ELF-1 (cell line): Measurements from ENCODE around the gene GPC1.
A peak's percentile ranks its signal among the peaks of the same experiment; 100 is the strongest.

Source experiments
- DNase-seq: peaks from one replicate; pipeline ENCODE4 v3.0.0-alpha.2; 2016; ENCODE audit warnings: low read depth, low spot score

Gene GPC1

GRCh38 chr2:240455647-240456446 lies 20.4 kb downstream of the GPC1 start:
- peak; percentile 62 for DNase-seq

- no peak for DNase-seq
Observed at GRCh38 chr2:240456447-240457222, 21.2 kb downstream of the GPC1 start.

DNA sequence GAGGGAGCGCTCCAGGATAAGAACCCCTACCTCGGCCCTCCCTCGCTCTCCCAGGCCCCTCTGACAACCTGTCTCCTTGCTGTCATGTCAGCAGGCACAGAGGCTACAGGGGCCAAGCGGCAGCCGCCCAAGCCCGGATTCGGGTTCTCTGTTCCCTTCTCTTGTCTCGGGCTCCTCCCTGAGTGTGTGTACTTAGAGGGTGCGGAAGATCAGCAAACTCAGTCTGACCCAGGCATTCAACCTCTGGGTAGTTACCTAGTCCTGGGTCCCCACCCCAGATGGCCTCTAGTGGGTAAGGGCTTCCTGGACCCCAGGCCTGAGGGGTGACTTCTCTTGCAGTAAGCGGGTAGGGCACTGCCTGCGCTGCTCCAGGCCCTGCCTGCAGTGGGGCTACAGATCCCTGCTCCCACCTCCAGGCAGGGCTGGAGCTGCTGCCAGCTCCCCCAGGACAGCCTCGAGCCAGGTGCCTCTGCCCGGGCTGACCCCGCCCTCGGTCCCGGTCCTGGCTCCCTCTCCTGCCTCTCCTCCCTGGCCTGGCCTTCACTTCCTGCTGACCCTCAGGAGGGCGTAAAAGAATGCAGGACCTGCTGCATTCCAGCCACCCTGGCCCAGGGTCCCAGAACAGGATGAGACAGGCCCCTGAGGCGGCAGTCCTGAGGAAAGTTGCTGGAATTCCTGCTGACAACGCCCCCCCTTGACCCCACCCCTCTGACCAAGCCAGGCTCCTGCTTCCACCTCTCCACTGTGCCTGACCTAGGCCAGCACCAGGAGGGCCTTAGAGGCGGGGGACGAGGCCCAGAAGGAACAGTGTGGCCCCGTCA lies 22.0 kb downstream of the GPC1 start:
- DNase-seq = peak; percentile 97

DNA sequence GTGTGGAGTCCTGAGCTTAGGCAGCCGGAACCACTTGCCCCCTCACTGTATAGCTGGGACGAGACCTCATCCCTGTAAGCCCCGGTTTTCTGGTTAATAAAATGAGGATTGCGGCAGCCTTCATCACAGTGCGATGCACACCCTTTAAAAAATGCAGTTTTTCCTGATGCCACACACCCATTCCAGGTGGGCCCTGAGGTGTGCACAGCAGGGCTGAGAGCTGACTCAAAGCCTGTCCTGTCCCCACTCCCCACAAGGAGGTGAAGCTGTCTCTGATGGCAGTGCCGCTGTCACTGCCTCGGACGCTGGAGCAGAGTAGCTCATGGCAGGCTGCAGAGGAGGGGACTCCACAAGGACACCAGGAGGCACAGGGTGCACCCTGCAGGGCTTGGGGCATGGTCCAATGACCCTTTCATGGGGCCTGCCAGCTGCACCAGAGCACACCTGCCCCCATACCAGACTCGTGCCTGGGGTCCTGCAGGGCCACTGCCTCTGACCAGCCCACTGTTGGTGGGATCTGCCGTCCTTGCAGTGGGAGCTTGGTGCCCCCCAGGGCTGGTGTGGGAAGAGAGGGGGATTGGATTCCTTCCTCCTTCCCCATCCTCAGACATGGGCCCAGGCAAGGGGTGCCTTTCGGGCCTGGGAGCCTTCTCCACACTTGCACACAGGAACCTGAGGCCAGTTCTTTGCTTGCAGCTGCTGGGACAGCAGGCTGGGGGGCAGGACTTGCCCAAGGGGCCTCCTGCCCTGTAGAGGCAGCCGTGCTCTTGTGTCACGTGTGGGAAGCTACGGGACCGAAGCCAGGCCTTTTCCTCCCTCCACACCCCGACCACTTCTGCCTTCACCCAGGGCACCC lies 22.8 kb downstream of the GPC1 start:
- DNase-seq = peak; percentile 60

DNA sequence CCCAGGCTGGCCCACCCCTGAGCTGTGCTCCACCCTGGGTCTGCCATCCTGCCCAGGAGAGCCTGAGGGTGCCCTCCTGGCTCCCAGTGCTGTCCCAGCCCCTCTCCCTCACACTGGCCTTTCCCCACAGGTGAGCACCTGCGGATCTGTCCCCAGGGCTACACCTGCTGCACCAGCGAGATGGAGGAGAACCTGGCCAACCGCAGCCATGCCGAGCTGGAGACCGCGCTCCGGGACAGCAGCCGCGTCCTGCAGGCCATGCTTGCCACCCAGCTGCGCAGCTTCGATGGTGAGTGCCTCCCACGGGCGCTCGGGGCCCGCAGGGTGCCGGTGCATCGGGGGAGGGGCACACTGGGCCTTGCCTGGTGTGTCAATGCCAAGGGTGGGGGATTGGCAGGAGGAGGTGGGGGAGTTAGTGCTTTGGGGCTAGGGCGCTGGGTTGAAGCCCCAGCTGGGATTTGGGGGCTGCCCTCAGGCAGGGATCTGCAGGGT lies 23.5 kb downstream of the GPC1 start:
- DNase-seq = no peak

- DNase-seq = peak; percentile 57
Observed at GRCh38 chr2:240459401-240460252, 24.2 kb downstream of the GPC1 start.

- no peak for DNase-seq
Observed at GRCh38 chr2:240460253-240460711, 24.8 kb downstream of the GPC1 start.

- no peak for DNase-seq
Observed at GRCh38 chr2:240460781-240461431, 25.4 kb downstream of the GPC1 start.

DNA sequence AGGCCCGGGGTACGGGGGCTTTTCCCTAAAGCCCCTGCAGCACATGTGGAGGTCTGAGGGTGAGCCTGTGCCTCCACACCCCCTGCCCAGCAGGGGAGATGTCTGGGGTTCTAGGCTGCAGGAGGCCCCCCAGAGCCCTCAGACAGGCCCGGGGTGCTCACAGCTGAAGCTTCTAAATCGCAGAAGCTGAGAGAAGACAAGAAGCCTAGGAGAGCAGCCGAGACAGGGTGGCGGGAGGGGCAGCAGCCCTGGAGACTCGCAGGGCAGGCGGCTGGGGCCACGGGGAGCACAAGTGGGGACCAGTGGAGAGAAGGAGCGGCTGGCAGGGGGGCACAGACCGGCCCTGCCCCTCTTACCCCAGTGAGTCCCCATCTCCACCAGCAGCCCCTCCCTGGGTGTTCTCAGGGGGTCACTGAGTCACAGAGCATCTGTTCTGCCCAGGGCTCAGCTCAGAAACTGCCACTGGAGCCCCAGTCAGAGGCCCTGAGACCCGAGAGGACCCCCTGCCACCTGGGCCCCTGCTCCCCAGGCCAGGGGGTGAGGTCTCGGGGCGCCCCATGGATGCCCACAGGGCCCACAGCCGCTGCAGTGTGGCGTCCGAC lies 26.1 kb downstream of the GPC1 start:
- no peak for DNase-seq

- DNase-seq = no peak
Observed at GRCh38 chr2:240462073-240462706, 26.7 kb downstream of the GPC1 start.

- peak; percentile 0 for DNase-seq
Observed at GRCh38 chr2:240462707-240463273, 27.3 kb downstream of the GPC1 start.

GRCh38 chr2:240463274-240463865 lies 27.9 kb downstream of the GPC1 start:
- peak; percentile 1 for DNase-seq

DNA sequence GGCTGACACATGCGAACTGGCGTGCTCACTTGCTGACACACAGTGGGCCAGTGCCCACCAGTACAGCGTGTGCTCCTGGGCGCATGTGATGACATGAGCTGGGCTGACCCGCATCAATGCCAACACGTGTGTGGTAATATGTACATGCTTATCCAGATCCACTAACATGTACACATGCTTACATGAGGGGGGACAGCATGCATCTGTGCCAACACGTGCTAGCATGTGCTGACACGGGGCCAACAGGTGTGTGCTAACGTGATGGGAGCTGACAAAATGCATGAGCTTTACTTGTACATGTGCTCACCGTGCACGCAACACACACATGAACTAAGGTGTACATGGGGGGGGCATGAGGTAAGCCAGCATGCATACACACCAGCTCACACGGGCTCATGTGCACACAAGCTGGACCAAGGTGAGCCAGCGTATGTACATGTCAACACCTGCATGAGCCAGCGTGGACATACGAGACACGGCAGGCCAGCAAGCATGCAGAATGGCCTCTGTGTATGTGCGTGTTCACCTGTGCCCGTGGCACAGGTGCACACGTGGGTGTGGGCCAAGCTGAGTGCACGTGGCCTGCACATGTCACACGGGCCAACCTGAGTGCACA lies 28.5 kb downstream of the GPC1 start:
- no peak for DNase-seq

GRCh38 chr2:240464514-240465241 lies 29.2 kb downstream of the GPC1 start:
- peak; percentile 0 for DNase-seq

- DNase-seq = peak; percentile 1
Observed at GRCh38 chr2:240465268-240465764, 29.9 kb downstream of the GPC1 start.
